ENCODE data around the gene GAS6.

DNA sequence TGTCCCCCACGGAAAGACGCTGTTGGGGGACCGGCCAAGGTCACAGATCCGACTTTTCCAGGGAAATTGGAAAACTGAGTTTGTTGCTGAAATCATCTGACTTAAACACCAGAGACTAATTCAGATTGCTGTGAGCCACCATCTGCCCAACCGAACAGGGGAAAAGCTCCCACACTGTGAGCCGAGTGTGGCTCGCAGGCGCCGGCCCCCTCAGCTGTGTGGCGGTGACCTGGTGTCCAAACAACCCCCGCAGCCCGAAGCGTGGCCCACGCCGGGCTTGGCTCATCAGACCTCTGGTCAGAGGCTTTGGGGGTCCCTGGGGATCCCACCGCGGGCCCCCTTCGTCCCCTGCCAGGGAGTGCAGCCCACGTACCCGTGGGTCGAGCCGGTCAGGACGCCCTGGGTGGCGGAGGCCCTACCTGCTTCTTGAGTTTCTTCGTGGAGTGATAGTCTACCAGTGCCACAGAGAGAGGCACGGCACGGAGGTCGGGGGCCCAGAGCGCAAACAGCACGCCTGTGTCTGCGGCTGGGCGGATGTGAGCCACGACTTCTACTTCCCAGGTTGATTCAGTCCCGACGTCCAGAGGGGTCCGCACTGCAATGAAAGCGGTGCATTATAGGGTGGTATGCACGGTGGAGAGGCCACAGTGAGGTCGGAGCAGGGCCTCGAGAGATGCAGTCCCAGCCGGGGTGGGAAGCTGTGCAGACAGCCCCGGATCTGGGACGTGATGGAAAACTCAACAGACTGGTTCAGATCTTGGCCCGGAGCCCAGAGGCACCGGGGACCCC is 40.7 kb downstream of the GAS6 start:
- TF ChIP-seq, protein P1, sequence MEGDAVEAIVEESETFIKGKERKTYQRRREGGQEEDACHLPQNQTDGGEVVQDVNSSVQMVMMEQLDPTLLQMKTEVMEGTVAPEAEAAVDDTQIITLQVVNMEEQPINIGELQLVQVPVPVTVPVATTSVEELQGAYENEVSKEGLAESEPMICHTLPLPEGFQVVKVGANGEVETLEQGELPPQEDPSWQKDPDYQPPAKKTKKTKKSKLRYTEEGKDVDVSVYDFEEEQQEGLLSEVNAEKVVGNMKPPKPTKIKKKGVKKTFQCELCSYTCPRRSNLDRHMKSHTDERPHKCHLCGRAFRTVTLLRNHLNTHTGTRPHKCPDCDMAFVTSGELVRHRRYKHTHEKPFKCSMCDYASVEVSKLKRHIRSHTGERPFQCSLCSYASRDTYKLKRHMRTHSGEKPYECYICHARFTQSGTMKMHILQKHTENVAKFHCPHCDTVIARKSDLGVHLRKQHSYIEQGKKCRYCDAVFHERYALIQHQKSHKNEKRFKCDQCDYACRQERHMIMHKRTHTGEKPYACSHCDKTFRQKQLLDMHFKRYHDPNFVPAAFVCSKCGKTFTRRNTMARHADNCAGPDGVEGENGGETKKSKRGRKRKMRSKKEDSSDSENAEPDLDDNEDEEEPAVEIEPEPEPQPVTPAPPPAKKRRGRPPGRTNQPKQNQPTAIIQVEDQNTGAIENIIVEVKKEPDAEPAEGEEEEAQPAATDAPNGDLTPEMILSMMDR (IDR thresholded peaks at IDR 0.05): no peak
- no peak for TF ChIP-seq POLR2A (IDR thresholded peaks at IDR 0.05)

Data from adrenal gland (tissue), 5 donors.